HG03196 (cell line): ENCODE results near the gene UCMA.
"Not testable (repeated sequence)": the region's sequence is repeated elsewhere in the genome, so short reads cannot be mapped to it uniquely, and the experiment has no call there.

Experiments
- ATAC-seq: cut with Tn5 transposase; IDR thresholded peaks from one replicate; pipeline ENCODE4 v1.9.1; 2021; ENCODE audit not compliant: unreplicated experiment

UCMA gene

GRCh38 chr10:13234736-13235135 lies 562 bp upstream of the UCMA start:
- ATAC-seq: not testable (repeated sequence)

DNA sequence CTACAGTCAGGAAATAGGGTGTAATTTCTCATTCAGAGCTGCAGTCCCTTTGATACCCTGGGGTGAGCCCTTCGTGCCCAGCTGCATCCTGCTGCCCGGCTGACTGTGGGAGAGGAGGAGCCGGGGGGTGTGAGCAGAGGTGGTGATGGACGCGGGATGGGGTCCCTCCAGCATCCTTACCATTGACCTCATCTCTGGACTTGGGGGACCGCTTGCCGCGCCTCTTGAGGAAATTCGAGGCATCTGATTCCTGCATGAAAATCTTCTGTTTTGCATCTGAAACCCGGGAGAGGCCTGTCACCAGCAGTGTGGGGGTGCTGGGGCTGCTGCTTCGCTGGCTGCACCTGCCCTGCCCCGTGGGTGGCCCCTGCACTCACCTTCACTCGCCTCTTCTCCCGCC lies 816 bp downstream of the UCMA start:
- no peak for ATAC-seq

- ATAC-seq: no peak
Measured at GRCh38 chr10:13231808-13232207, 2.4 kb downstream of the UCMA start.

GRCh38 chr10:13231190-13231589 lies 3.0 kb downstream of the UCMA start:
- no peak for ATAC-seq

- no peak for ATAC-seq
Measured at GRCh38 chr10:13227031-13227430, 7.1 kb downstream of the UCMA start.

DNA sequence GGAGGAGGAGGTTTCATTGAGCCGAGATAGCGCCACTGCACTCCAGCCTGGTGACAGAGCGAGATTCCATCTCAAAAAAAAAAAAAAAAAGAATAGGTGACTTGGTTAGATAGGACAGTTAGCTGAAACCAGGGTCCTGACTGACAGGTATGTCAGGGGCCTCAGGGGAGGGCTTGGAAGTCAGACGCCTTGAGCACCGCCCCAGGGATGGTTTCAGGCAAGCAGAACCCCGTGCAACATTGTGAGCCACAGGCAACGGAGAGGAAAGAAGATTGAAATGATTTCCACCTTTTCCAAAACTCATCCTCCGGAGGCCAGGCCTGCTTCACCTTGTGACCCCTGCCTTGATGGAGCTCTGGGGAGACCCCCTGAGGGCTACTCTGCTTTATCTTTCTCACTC lies 8.6 kb downstream of the UCMA start:
- no peak for ATAC-seq

- no peak for ATAC-seq
Measured at GRCh38 chr10:13224210-13224995, 9.8 kb downstream of the UCMA start.

- ATAC-seq: no peak
Measured at GRCh38 chr10:13223241-13223640, 10.9 kb downstream of the UCMA start.

GRCh38 chr10:13222566-13222965 lies 11.6 kb downstream of the UCMA start:
- no peak for ATAC-seq

DNA sequence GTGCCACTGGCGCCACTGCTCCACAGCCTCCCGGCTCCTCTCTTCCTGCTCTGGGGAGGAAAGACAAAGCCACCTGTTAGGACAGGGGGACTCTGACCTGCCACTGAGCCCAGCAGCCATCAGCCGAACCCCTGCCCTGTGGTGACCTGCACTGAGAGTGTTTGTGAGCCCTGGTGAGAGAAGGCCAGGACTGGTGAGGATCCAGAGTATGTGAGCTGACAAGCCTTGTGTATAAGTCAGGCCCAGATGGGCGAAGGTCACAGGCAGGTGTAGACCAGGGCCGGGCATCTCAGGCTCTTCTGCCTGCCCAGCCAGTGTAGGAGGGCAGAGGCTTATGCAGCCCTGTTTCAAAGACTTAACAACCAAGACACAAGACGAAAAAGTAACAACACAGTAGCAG lies 12.0 kb downstream of the UCMA start:
- ATAC-seq: no peak

DNA sequence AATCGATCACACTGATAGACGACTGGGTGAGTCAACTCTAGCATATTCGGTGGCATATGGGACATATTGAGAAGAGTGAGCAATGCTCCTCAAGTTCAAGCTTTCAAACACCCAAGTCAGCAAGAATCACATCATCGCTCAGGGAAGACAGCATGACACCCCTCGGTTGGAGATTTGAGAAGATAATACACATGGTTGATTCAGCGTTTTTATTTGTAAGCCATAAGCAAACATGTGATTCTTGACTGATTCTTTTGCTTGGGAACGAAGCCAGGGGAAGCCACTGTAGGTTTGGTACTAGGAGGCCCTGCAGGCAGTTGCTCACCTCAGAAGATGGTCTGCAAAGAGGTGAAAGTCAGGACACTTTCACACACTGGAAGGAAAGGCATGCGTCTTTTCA lies 12.6 kb downstream of the UCMA start:
- no peak for ATAC-seq

DNA sequence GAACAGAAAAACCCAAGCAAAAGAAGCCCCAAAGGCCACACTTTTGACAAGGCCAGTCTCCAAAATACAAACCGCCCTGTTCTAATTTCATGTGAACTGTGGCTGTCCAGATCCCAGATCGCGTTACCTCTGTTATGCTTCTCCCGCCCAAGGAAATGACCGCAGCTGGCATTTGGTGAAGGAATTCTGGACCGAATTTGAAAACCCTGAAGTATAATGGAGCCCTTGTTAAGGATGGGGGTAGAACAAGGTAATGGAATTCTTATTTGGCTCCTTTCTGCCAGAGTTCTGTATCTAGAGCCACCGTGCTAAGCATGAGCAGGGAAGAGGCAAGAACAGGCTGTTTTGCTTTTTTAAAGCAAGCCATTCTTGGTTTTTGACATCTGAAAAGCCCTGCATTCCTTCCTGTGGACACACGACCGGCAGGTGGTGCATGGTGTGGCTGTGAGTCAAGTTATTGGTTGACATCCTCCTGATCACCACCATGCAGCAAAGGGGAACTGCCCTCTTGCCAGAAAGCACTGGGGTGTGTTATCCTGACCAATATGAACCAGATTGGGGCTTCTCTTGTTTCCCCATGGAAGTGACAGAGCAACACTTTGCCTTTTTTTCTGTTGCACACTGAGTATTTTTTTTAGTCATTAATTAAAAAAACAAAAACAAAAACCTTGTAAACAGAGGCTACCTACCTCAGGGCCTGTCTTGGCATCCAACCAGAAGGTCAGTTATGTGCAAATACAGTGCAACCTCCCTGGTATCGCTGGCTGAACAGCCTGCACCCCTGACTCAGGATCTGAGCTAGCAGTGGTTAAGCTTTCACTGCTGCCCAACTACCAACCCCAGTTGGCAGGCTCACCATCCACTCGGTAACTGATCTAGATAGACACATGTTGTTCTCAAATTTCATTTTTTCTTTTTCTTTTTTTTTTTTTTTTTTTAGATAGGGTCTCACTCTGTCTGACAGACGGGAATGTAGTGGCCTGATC lies 14.2 kb downstream of the UCMA start:
- no peak for ATAC-seq

DNA sequence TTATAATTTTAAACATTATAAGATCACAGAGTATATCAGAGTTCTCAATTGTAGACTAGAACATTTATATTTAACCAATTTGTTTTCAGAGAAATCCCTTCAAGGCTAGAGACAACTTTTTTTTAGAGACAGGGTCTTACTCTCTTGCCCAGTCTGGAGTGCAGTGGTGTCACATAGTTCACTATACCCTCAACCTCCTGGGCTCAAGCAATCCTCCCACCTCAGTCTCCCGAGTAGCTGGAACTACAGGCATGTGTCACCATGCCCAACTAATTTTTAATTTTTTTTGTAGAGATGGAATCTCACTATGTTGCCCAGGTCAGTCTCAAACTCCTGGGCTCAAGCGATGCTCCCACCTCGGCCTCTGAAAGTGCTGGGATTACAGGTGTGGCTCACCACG lies 15.3 kb downstream of the UCMA start:
- ATAC-seq: no peak

DNA sequence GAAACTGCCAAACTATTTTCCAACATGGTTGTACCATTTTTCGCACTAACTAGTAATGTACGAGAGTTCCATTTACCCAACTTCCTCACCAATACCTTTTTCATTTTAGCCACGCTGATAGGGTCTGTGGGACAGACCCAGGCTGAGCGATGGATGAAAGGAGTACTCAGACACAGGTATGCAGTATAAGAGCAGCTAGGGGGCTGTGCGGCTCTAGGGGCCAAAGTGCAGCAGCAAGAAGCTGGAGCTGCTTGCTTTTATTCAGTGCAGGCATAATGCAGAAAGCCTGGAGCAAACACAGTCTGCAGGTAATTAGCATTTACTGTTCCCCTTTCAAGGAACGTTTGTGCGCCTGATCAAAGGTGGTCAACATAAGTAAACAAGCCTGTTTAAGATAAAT lies 21.0 kb downstream of the UCMA start:
- ATAC-seq: no peak

DNA sequence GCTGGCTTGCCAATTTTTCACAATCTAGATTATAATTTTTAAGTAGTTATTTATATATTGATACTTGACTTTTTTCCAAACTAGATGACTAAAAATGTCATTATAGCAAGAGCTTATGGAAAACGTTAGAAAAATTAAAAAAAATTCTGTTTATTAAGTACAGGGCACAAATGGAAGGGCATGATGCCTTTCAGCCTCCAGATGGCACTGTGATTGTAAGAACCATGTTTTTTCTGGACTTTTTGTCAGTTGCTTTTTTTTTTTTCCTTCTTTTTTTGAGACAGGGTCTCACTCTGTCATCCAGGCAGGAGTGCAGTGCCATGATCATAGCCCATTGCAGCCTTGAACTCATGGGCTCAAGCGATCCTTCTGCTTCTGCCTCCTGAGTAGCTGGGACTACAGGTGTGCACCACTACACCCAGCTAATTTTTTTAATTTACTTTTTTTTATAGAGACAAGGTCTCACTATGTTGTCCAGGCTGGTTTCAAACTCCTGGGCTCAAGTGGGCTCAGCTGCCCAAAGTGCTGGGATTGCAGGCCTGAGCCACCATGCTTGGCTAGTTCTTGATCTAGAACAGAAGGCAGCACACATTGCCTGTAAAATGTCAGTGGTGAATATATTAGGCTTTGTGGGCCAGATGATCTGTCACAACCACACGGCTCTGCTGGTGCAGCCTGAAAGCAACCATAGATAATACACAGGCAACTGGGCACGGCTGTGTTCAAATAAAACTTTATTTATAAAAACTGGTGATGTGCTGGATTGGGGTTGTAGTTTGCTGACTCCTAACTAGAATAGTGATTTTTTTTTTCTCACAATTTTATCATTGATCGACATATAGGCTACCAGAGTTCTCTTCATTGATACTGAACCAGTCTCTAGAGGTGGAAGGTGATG lies 27.4 kb downstream of the UCMA start:
- ATAC-seq: no peak

DNA sequence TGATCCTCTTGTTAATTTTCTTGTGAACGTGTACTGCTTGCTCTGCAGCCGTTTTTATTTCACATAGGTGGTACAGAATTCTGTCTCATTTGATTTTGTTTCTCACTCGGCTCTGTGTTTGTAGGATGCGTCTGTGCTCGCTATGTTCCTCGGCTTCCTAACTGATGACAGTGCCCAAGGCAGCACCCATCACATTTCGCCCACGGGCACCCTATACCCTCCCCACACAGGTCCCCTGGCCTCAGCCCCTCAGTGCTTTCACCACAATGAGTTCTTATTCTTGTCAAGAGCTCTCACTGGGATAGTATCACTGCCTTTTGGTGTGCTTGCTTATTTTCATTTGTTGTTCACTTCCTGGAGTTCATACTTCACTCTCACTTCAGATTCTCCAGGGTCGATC lies 28.1 kb downstream of the UCMA start:
- no peak for ATAC-seq

- no peak for ATAC-seq
Measured at GRCh38 chr10:13201132-13201531, 33.0 kb downstream of the UCMA start.

DNA sequence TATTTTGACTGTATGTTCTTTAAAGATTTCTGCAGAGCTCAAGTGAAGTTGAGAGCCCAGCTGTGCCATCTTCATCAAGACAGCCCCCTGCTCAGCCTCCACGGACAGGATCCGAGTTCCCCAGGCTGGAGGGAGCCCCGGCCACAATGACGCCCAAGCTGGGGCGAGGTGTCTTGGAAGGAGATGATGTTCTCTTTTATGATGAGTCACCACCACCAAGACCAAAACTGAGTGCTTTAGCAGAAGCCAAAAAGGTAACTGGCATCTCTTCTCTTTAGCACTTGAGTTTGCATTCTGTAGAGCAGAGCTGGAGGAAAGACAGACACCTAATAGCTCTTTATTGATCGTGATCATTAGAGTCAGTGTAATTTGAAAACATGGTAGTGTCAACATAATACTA lies 39.2 kb downstream of the UCMA start:
- no peak for ATAC-seq

- no peak for ATAC-seq
Measured at GRCh38 chr10:13193637-13194036, 40.5 kb downstream of the UCMA start.

GRCh38 chr10:13191362-13191761 lies 42.8 kb downstream of the UCMA start:
- ATAC-seq: no peak

DNA sequence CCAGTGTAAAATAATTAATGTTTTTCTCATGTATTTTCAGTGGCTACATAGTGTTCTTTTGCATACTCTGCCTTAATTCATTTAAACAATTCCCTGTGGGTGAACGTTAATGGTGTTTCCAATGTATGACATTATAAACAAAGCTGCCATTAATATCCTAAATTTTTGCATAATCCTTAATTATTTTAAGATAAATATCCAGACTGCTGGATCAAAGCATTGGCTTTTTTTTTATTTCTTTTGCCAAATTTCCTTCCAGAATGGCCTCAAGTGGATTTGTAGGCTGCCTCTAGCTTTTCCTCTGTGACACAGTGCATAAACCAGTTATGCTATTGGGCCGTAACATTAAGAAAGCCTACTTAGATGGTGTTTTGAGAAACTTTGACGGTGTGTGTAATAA lies 43.4 kb downstream of the UCMA start:
- ATAC-seq: no peak
